HCT116 (cell line): ENCODE results near the gene GCLC. TPM values are rescaled to one million over a fixed set of nuclear protein-coding genes. Genes with fewer than 3 reads are reported as not detected.

Experiments
- ATAC-seq: fragments of 200-7000 bp; cut with Tn5 transposase; 2 replicates; pipeline ENCODE4 v1.9.1; 2020; ENCODE audit warnings: mild to moderate bottlenecking, moderate library complexity
- BruUV-seq: library from RNA; stranded (reverse); fragments of 400-500 nt; replicated peaks from 2 replicates; lab custom pipeline; 2021; lab: Mats Ljungman, UMichigan
- CTCF ChIA-PET: fragments of 300-600 bp; sonication (Branson Sonifier 250); formaldehyde crosslinking; loops from one replicate; lab custom pipeline; 2021; ENCODE audit warnings: antibody characterized with exemption; lab: Charles Lee
- POLR2A ChIA-PET: fragments of 300-600, 350-600 bp; sonication (Branson Sonifier 250); formaldehyde crosslinking; loops from one replicate; lab custom pipeline; 2021; ENCODE audit warnings: antibody characterized with exemption; lab: Charles Lee
- RAD21 ChIA-PET, 2 experiments: fragments of 300-600 bp; sonication (Branson Sonifier 250); formaldehyde crosslinking; loops; one replicate each; lab custom pipeline; 2023; ENCODE audit warnings: low total read pairs in 2 of 2; ENCODE audit not compliant: uncharacterized antibody in 2 of 2, unreplicated experiment in 2 of 2, low non-redundant PET in 1 of 2; lab: Charles Lee
- DNase-seq: peaks from one replicate; pipeline ENCODE4 v3.0.0-alpha.2; 2010; ENCODE audit warnings: low read depth, low spot score
- H2AFZ ChIP-seq: fragments of 200-600 bp; shearing (Covaris generic), sonication (generic); 2 replicates; pipeline ENCODE4 v1.6.1; 2017; ENCODE audit warnings: low read depth, mixed run types, mixed read lengths, antibody characterized with exemption, low read length; ENCODE audit not compliant: poor library complexity, severe bottlenecking
- H3K27ac ChIP-seq: 2 replicates; pipeline ENCODE4 v1.5.1; 2012; ENCODE audit warnings: low read depth, low read length
- H3K27me3 ChIP-seq: fragments of 200-600 bp; sonication (generic); 2 replicates; pipeline ENCODE4 v1.6.1; 2016; ENCODE audit warnings: mixed run types, low read length, mixed read lengths; ENCODE audit not compliant: insufficient read depth
- H3K36me3 ChIP-seq, 2 experiments: fragments of 200-500 bp in 1 of 2; fragments of 200-600 bp in 1 of 2; sonication (Bioruptor generic) in 1 of 2; sonication (generic) in 1 of 2; 2 replicates each; pipeline versions ENCODE4 v1.5.1 to v1.6.1; 2014 to 2016; ENCODE audit warnings: low read length in 2 of 2, inconsistent platforms in 1 of 2, mixed read lengths in 1 of 2, mixed run types in 1 of 2; ENCODE audit not compliant: insufficient read depth in 2 of 2, control insufficient read depth in 1 of 2
- H3K4me1 ChIP-seq, 2 experiments: fragments of 200-600 bp in 1 of 2; sonication (generic) in 1 of 2; 2 replicates each; pipeline versions ENCODE4 v1.5.1 to v1.6.1; 2012 to 2017; ENCODE audit warnings: low read length in 2 of 2, inconsistent platforms in 1 of 2, mild to moderate bottlenecking in 1 of 2, mixed read lengths in 1 of 2, mixed run types in 1 of 2, moderate library complexity in 1 of 2; ENCODE audit not compliant: insufficient read depth in 2 of 2, control insufficient read depth in 1 of 2
- H3K4me2 ChIP-seq: fragments of 200-600 bp; sonication (generic); 2 replicates; pipeline ENCODE4 v1.6.1; 2017; ENCODE audit warnings: mixed run types, low read length, mixed read lengths
- H3K4me3 ChIP-seq, 2 experiments: fragments of 200-600 bp in 1 of 2; sonication (generic) in 1 of 2; replicated peaks in 1 of 2; 2 replicates each; pipeline ENCODE4 v1.5.1; 2011 to 2016; ENCODE audit warnings: low read length in 2 of 2, control low read depth in 1 of 2, low read depth in 1 of 2, mild to moderate bottlenecking in 1 of 2, mixed read lengths in 1 of 2, mixed run types in 1 of 2
- H3K79me2 ChIP-seq: fragments of 200-600 bp; sonication (generic); 2 replicates; pipeline ENCODE4 v1.6.1; 2017; ENCODE audit warnings: mild to moderate bottlenecking, mixed run types, low read length, moderate library complexity, mixed read lengths; ENCODE audit not compliant: insufficient read depth
- H3K9ac ChIP-seq: fragments of 200-600 bp; sonication (generic); 2 replicates; pipeline ENCODE4 v1.6.1; 2016; ENCODE audit warnings: low read length, mixed read lengths
- H3K9me2 ChIP-seq: fragments of 200-600 bp; sonication (generic), shearing (Covaris generic); 2 replicates; pipeline ENCODE4 v1.6.1; 2017; ENCODE audit warnings: mixed run types, mild to moderate bottlenecking, moderate library complexity; ENCODE audit not compliant: insufficient read depth
- H3K9me3 ChIP-seq, 2 experiments: fragments of 200-500 bp in 1 of 2; fragments of 200-600 bp in 1 of 2; sonication (Bioruptor generic) in 1 of 2; sonication (generic) in 1 of 2; 2 replicates each; pipeline ENCODE4 v1.6.1; 2014 to 2017; ENCODE audit warnings: low read length in 2 of 2, mixed read lengths in 2 of 2, inconsistent platforms in 1 of 2, low read depth in 1 of 2, mild to moderate bottlenecking in 1 of 2, mixed run types in 1 of 2, moderate library complexity in 1 of 2; ENCODE audit not compliant: control insufficient read depth in 1 of 2, insufficient read depth in 1 of 2
- H4K20me1 ChIP-seq: fragments of 200-600 bp; sonication (generic), shearing (Covaris generic); 2 replicates; pipeline ENCODE4 v1.6.1; 2017; ENCODE audit warnings: mixed run types, mild to moderate bottlenecking, moderate library complexity; ENCODE audit not compliant: insufficient read depth
- MAX ChIP-seq: IDR thresholded peaks from 2 replicates; pipeline ENCODE4 v1.6.1; 2012
- SRF ChIP-seq: IDR thresholded peaks from 2 replicates; pipeline ENCODE4 v1.6.1; 2012; ENCODE audit warnings: low read depth
- ZBTB33 ChIP-seq: IDR thresholded peaks from 2 replicates; pipeline ENCODE4 v1.6.1; 2011; ENCODE audit warnings: mild to moderate bottlenecking, low read length, moderate library complexity; ENCODE audit not compliant: insufficient replicate concordance; ENCODE audit errors: extremely low read depth
- intact Hi-C: fragments of 100-400 bp; cut with micrococcal nuclease; formaldehyde crosslinking; loops from 2 replicates; pipeline ENCODE4 v1.10.0; 2022
- total RNA-seq: library from RNA; stranded (reverse); gene quantifications from one replicate; pipeline ENCODE4 v1.2.1, GENCODE V29; 2021; ENCODE audit not compliant: unreplicated experiment

The GCLC gene
- total RNA-seq, 1 experiment from 2014 or later, result 72.0 TPM

GRCh38 chr6:53484476-53485280 is 60.2 kb downstream of the GCLC start (continued):
- no peak for TF ChIP-seq ZBTB33

GRCh38 chr6:53483423-53484353 is 61.2 kb downstream of the GCLC start:
- no peaks in the 10 kb centered on the region for H3K36me3 ChIP-seq
- no peaks in the 10 kb centered on the region for H3K9me3 ChIP-seq
- H3K4me2 ChIP-seq, result no peak overlapping the region
- DNase-seq (no peak), ATAC-seq (peak; percentile 55; the same call in 1 of the 2 replicates)
- peaks cover 0 to 3% of the 10 kb centered on the region in 2 experiments; a peak in 1 of 4 replicates for H3K4me1 ChIP-seq
- H3K9ac ChIP-seq, result no peak overlapping the region
- POLR2A ChIA-PET, result no interaction called here
- BruUV-seq, result no TSS peak
- no peaks in the 10 kb centered on the region for H3K9me2 ChIP-seq
- H3K79me2 ChIP-seq, result no peaks in the 10 kb centered on the region
- TF ChIP-seq SRF, result no peak
- TF ChIP-seq MAX, result no peak
- CTCF ChIA-PET, result interaction anchor here (0.9 to 4.5 kb wide), 9 partner anchors 10 to 380 kb away, joined by 3 to 55 read pairs (median 5); no protein-coding TSS in a partner anchor
- no peaks in the 10 kb centered on the region for H4K20me1 ChIP-seq
- H3K27me3 ChIP-seq, result 0 out of 2 replicates have a peak, but pooled peaks cover 4% of the 10 kb centered on the region
- H3K4me3 ChIP-seq, result no peak overlapping the region
- H3K27ac ChIP-seq, result no peak overlapping the region
- RAD21 ChIA-PET, result interaction anchor here in 1 of 2 experiments (2.1 kb wide), 1 partner anchor 311 kb away, joined by 13 read pairs; no protein-coding TSS in a partner anchor
- intact Hi-C loops, result loop anchor here (1.0 to 10.0 kb wide), 5 partner anchors 312 to 1076 kb away; partner anchors contain the start of gene GSTA4
- H2AFZ ChIP-seq, result peak overlapping the region; percentile 81
